G401 (cell line): Measurements from ENCODE around the gene CFAP58. TPM values are rescaled to one million over a fixed set of nuclear protein-coding genes. Genes with fewer than 3 reads are reported as not detected.

ENCODE experiments used
- DNase-seq: peaks from one replicate; pipeline ENCODE4 v3.0.0-alpha.2; 2015; ENCODE audit warnings: low spot score
- in situ Hi-C: cut with HindIII; loops from 2 replicates; pipeline ENCODE4 v1.10.0; 2016; ENCODE audit warnings: low sequenced_read_pairs, mixed read lengths
- total RNA-seq: library from RNA; depleted of rRNA; stranded (reverse); fragments of >200 nt; shearing (Covaris generic); gene quantifications from 2 replicates; pipeline ENCODE4 v1.2.3, GENCODE V29; 2014

Gene CFAP58
- total RNA-seq, 1 experiment from 2014 or later = 0.37 TPM

GRCh38 chr10:104413528-104413927 lies 59.9 kb downstream of the CFAP58 start:
- DNase-seq = no peak
- in situ Hi-C loops = no loop called here

- DNase-seq = no peak
- in situ Hi-C loops = no loop called here
These were observed 62.0 kb downstream of the CFAP58 start for GRCh38 chr10:104415526-104416165.

- DNase-seq = no peak
- in situ Hi-C loops = no loop called here
These were observed 63.2 kb downstream of the CFAP58 start for GRCh38 chr10:104416851-104417250.

- DNase-seq = no peak
- in situ Hi-C loops = no loop called here
These were observed 64.1 kb downstream of the CFAP58 start for GRCh38 chr10:104417637-104418292.

- DNase-seq = no peak
- in situ Hi-C loops = no loop called here
These were observed 71.1 kb downstream of the CFAP58 start for GRCh38 chr10:104424719-104425118.

GRCh38 chr10:104427989-104428388 lies 74.4 kb downstream of the CFAP58 start:
- in situ Hi-C loops = no loop called here
- no peak for DNase-seq

- in situ Hi-C loops = no loop called here
- DNase-seq = no peak
These were observed 76.2 kb downstream of the CFAP58 start for GRCh38 chr10:104429846-104430245.

GRCh38 chr10:104430360-104430759 lies 76.7 kb downstream of the CFAP58 start:
- in situ Hi-C loops = no loop called here
- DNase-seq = no peak

- no peak for DNase-seq
- in situ Hi-C loops = no loop called here
These were observed 80.0 kb downstream of the CFAP58 start for GRCh38 chr10:104433669-104434068.

GRCh38 chr10:104434601-104435000 lies 81.0 kb downstream of the CFAP58 start:
- no peak for DNase-seq
- in situ Hi-C loops = no loop called here

GRCh38 chr10:104435822-104436221 lies 82.2 kb downstream of the CFAP58 start:
- in situ Hi-C loops = no loop called here
- no peak for DNase-seq

- in situ Hi-C loops = no loop called here
These were observed 83.6 kb downstream of the CFAP58 start for GRCh38 chr10:104437226-104437625.

GRCh38 chr10:104440221-104440620 lies 86.6 kb downstream of the CFAP58 start:
- no peak for DNase-seq
- in situ Hi-C loops = no loop called here

More at GRCh38 chr10:104437226-104437625, 83.6 kb downstream of the CFAP58 start:
- no peak for DNase-seq

GRCh38 chr10:104441329-104442000 lies 87.8 kb downstream of the CFAP58 start:
- no peak for DNase-seq
- in situ Hi-C loops = no loop called here

- DNase-seq = no peak
- in situ Hi-C loops = no loop called here
These were observed 91.7 kb downstream of the CFAP58 start for GRCh38 chr10:104445359-104445758.

- in situ Hi-C loops = no loop called here
- DNase-seq = no peak
These were observed 92.5 kb downstream of the CFAP58 start for GRCh38 chr10:104446151-104446550.

GRCh38 chr10:104447331-104447730 lies 93.7 kb downstream of the CFAP58 start:
- in situ Hi-C loops = no loop called here
- DNase-seq = no peak

GRCh38 chr10:104447906-104448305 lies 94.3 kb downstream of the CFAP58 start:
- DNase-seq = no peak
- in situ Hi-C loops = no loop called here

- DNase-seq = no peak
- in situ Hi-C loops = no loop called here
These were observed 95.8 kb downstream of the CFAP58 start for GRCh38 chr10:104449391-104449790.

- DNase-seq = no peak
- in situ Hi-C loops = no loop called here
These were observed 96.9 kb downstream of the CFAP58 start for GRCh38 chr10:104450490-104450889.
